A549 treated with AZD9567 at 1 μM for 4 hours (cell line): Measurements from ENCODE around the gene ATP13A5. TPM values are rescaled to one million over a fixed set of nuclear protein-coding genes. Genes with fewer than 3 reads are reported as not detected.

Experiments used
- total RNA-seq: library from RNA; stranded (reverse); fragments of 200-300 nt; extraction: Qiagen RNA extraction; gene quantifications from 5 replicates; pipeline ENCODE4 v1.2.3, GENCODE V29; 2022; ENCODE audit not compliant: insufficient read depth

ATP13A5 gene, protein sequence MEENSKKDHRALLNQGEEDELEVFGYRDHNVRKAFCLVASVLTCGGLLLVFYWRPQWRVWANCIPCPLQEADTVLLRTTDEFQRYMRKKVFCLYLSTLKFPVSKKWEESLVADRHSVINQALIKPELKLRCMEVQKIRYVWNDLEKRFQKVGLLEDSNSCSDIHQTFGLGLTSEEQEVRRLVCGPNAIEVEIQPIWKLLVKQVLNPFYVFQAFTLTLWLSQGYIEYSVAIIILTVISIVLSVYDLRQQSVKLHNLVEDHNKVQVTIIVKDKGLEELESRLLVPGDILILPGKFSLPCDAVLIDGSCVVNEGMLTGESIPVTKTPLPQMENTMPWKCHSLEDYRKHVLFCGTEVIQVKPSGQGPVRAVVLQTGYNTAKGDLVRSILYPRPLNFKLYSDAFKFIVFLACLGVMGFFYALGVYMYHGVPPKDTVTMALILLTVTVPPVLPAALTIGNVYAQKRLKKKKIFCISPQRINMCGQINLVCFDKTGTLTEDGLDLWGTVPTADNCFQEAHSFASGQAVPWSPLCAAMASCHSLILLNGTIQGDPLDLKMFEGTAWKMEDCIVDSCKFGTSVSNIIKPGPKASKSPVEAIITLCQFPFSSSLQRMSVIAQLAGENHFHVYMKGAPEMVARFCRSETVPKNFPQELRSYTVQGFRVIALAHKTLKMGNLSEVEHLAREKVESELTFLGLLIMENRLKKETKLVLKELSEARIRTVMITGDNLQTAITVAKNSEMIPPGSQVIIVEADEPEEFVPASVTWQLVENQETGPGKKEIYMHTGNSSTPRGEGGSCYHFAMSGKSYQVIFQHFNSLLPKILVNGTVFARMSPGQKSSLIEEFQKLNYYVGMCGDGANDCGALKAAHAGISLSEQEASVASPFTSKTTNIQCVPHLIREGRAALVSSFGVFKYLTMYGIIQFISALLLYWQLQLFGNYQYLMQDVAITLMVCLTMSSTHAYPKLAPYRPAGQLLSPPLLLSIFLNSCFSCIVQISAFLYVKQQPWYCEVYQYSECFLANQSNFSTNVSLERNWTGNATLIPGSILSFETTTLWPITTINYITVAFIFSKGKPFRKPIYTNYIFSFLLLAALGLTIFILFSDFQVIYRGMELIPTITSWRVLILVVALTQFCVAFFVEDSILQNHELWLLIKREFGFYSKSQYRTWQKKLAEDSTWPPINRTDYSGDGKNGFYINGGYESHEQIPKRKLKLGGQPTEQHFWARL
- total RNA-seq = not detected in 5 replicates

GRCh38 chr3:193378706-193379105 is at the start of gene ATP13A5:
Gene ATP13A5 (minus strand): TSS chr3:193378753. CDS start chr3:193378725, 28 bp downstream.

DNA sequence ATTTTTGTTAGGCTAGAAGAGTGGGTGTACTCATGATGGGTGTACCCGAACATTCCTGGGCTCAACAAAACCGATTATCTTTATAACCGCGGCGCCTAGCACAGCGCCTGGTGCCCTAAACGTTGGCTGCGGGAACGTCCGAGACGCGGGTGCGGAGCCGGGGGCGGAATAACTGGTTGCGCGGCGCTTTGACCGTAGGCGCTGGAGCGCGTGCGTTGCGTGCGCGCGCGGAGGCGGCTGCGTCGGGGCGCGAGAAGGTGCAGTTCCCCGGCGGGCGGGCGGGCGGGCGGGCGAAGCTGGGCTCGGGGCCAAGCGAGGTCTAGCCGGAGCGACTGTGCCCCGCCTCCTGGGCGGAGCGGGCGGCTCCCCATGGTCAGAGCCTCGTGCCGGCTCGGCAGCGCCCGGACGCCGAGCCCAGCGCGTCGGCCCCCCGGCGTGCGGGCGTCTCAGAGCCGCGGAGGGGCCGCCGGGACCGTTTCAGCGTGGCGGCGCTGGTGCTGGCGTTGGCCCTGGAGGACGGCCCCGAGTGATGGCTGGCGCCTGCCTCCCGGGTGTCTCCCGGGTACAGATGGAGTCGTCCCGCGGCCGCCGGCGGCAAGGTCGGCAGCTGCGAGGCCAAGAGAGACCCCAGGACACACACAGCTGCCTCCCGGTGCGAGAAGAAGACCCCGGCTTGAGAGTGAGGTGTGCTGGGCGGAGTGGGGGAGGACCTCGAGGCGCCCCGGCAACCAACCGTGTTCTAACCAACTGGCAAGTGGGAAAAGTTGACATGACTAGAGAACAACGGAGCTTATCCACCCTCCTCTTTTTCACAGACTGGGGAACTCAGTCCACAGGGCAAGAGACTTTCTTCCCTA is 137.5 kb downstream of the ATP13A5 start, which contains the start of gene PLAAT1:
Gene PLAAT1, plus strand, starts transcription at position 373 of the 857 bp plus-strand sequence. CDS start 14,429 bp downstream, outside the sequence.

Other genes with a start within 250 kb of the ATP13A5 start
- not detected in 5 replicates for gene PLAAT1, start 137.5 kb downstream of the ATP13A5 start, total RNA-seq
- not detected in 5 replicates for gene ATP13A4, start 176.1 kb upstream of the ATP13A5 start, total RNA-seq
- gene OPA1, start 214.5 kb upstream of the ATP13A5 start, total RNA-seq = 23.3 to 32.0 TPM (median 29.9 TPM) in 5 replicates